H9 (cell line): ENCODE results near the gene GRM5. TPM values are rescaled to one million over a fixed set of nuclear protein-coding genes. Genes with fewer than 3 reads are reported as not detected.
"Not testable (repeated sequence)": the region's sequence is repeated elsewhere in the genome, so short reads cannot be mapped to it uniquely, and the experiment has no call there.

Experiments used
- DNase-seq: peaks from one replicate; pipeline ENCODE4 v3.0.0-alpha.2; 2017
- H2AFZ ChIP-seq: one replicate; pipeline ENCODE4 v1.6.1; 2013; ENCODE audit warnings: mild to moderate bottlenecking, low read length, control low read depth, moderate library complexity
- H2AK5ac ChIP-seq: 2 replicates; pipeline ENCODE4 v1.6.1; 2013; ENCODE audit warnings: low read length, control low read depth, mixed read lengths; ENCODE audit not compliant: insufficient read length
- H2BK120ac ChIP-seq: one replicate; pipeline ENCODE4 v1.6.1; 2013; ENCODE audit warnings: low read depth, mild to moderate bottlenecking, low read length, control low read depth, inconsistent platforms; ENCODE audit not compliant: poor library complexity, severe bottlenecking
- H2BK12ac ChIP-seq: 2 replicates; pipeline ENCODE4 v1.6.1; 2013; ENCODE audit warnings: low read length, control low read depth, mixed read lengths, low read depth; ENCODE audit not compliant: insufficient read length
- H2BK15ac ChIP-seq: 2 replicates; pipeline ENCODE4 v1.6.1; 2013; ENCODE audit warnings: low read depth, low read length, control low read depth
- H2BK20ac ChIP-seq: one replicate; pipeline ENCODE4 v1.6.1; 2013; ENCODE audit warnings: low read depth, mild to moderate bottlenecking, low read length, control low read depth, inconsistent platforms; ENCODE audit not compliant: poor library complexity, severe bottlenecking
- H2BK5ac ChIP-seq: 2 replicates; pipeline ENCODE4 v1.6.1; 2013; ENCODE audit warnings: low read length, control low read depth, mixed read lengths; ENCODE audit not compliant: insufficient read length
- H3K14ac ChIP-seq: 2 replicates; pipeline ENCODE4 v1.6.1; 2013; ENCODE audit warnings: low read length, control low read depth; ENCODE audit not compliant: insufficient read depth
- H3K18ac ChIP-seq: 2 replicates; pipeline ENCODE4 v1.6.1; 2013; ENCODE audit warnings: low read depth, mild to moderate bottlenecking, mixed read lengths, low read length, control low read depth; ENCODE audit not compliant: insufficient read length
- H3K23ac ChIP-seq: 2 replicates; pipeline ENCODE4 v1.6.1; 2013; ENCODE audit warnings: low read length, control low read depth, mixed read lengths, low read depth; ENCODE audit not compliant: insufficient read length
- H3K23me2 ChIP-seq: 2 replicates; pipeline ENCODE4 v1.6.1; 2013; ENCODE audit warnings: low read depth, mild to moderate bottlenecking, mixed read lengths, low read length, control low read depth; ENCODE audit not compliant: insufficient read length, poor library complexity, severe bottlenecking
- H3K27ac ChIP-seq: 2 replicates; pipeline ENCODE4 v1.5.1; 2013; ENCODE audit warnings: low read length, control low read depth, mixed read lengths, low read depth; ENCODE audit not compliant: insufficient read length
- H3K27me3 ChIP-seq: 2 replicates; pipeline ENCODE4 v1.6.1; 2013; ENCODE audit warnings: low read length, control low read depth, inconsistent platforms; ENCODE audit not compliant: insufficient read depth
- H3K4ac ChIP-seq: 2 replicates; pipeline ENCODE4 v1.6.1; 2013; ENCODE audit warnings: low read depth, mild to moderate bottlenecking, control low read depth, inconsistent platforms, low read length, moderate library complexity
- H3K4me1 ChIP-seq: 2 replicates; pipeline ENCODE4 v1.6.1; 2013; ENCODE audit warnings: low read length, control low read depth, inconsistent platforms; ENCODE audit not compliant: insufficient read depth
- H3K4me2 ChIP-seq: 2 replicates; pipeline ENCODE4 v1.6.1; 2013; ENCODE audit warnings: low read length, control low read depth, mixed read lengths; ENCODE audit not compliant: insufficient read length, insufficient read depth
- H3K56ac ChIP-seq: 2 replicates; pipeline ENCODE4 v1.6.1; 2013; ENCODE audit warnings: low read depth, mild to moderate bottlenecking, mixed read lengths, low read length, control low read depth; ENCODE audit not compliant: insufficient read length
- H3K79me1 ChIP-seq: 2 replicates; pipeline ENCODE4 v1.6.1; 2013; ENCODE audit warnings: low read depth, mild to moderate bottlenecking, moderate library complexity, low read length, control low read depth, inconsistent platforms; ENCODE audit not compliant: insufficient read depth, poor library complexity, severe bottlenecking
- H3K79me2 ChIP-seq: 2 replicates; pipeline ENCODE4 v1.6.1; 2013; ENCODE audit warnings: low read length, control low read depth, inconsistent platforms; ENCODE audit not compliant: insufficient read depth
- H3K9ac ChIP-seq: 2 replicates; pipeline ENCODE4 v1.6.1; 2013; ENCODE audit warnings: low read length, control low read depth, mixed read lengths; ENCODE audit not compliant: insufficient read length; ENCODE audit errors: extremely low read depth
- H3K9me3 ChIP-seq: one replicate; pipeline ENCODE4 v1.6.1; 2013; ENCODE audit warnings: low read depth, low read length, inconsistent platforms; ENCODE audit not compliant: control insufficient read depth
- H3T11ph ChIP-seq: one replicate; pipeline ENCODE4 v1.6.1; 2013; ENCODE audit warnings: mild to moderate bottlenecking, low read length, control low read depth, inconsistent platforms
- H4K20me1 ChIP-seq: one replicate; pipeline ENCODE4 v1.6.1; 2013; ENCODE audit not compliant: control insufficient read depth, insufficient read length, insufficient read depth
- H4K5ac ChIP-seq: 2 replicates; pipeline ENCODE4 v1.6.1; 2013; ENCODE audit warnings: low read depth, mild to moderate bottlenecking, mixed read lengths, low read length, control low read depth; ENCODE audit not compliant: insufficient read length
- H4K8ac ChIP-seq: replicated peaks from 2 replicates; pipeline ENCODE4 v1.6.1; 2013; ENCODE audit warnings: low read length, control low read depth, mixed read lengths, low read depth; ENCODE audit not compliant: insufficient read length
- H4K91ac ChIP-seq: 2 replicates; pipeline ENCODE4 v1.6.1; 2013; ENCODE audit warnings: low read depth, mild to moderate bottlenecking, moderate library complexity, mixed read lengths, low read length, control low read depth; ENCODE audit not compliant: insufficient read length
- H3K27ac Mint-ChIP-seq, 3 experiments: 2 replicates in 2 of 3; 3 replicates in 1 of 3; pipeline ENCODE4 v1.8.0; 2020 to 2021; ENCODE audit warnings: mixed read lengths in 3 of 3, mild to moderate bottlenecking in 1 of 3, moderate library complexity in 1 of 3
- H3K27me3 Mint-ChIP-seq: 2 replicates; pipeline ENCODE4 v1.8.0; 2021; ENCODE audit warnings: low read depth, mild to moderate bottlenecking, moderate library complexity, mixed read lengths
- H3K36me3 Mint-ChIP-seq, 3 experiments: 2 replicates in 2 of 3; 3 replicates in 1 of 3; pipeline ENCODE4 v1.8.0; 2020 to 2021; ENCODE audit warnings: low read depth in 3 of 3, mixed read lengths in 3 of 3; ENCODE audit not compliant: insufficient read depth in 1 of 3
- H3K4me1 Mint-ChIP-seq, 2 experiments: 2 replicates each; pipeline ENCODE4 v1.8.0; 2020; ENCODE audit warnings: mixed read lengths in 2 of 2
- H3K4me3 Mint-ChIP-seq, 2 experiments: 2 replicates in 1 of 2; 3 replicates in 1 of 2; pipeline ENCODE4 v1.8.0; 2020 to 2021; ENCODE audit warnings: mild to moderate bottlenecking in 2 of 2, mixed read lengths in 2 of 2, moderate library complexity in 1 of 2
- H3K9me3 Mint-ChIP-seq, 2 experiments: 2 replicates in 1 of 2; 3 replicates in 1 of 2; pipeline ENCODE4 v1.8.0; 2020; ENCODE audit warnings: mild to moderate bottlenecking in 2 of 2, mixed read lengths in 2 of 2, moderate library complexity in 1 of 2
- WGBS: extraction: QIAGEN DNeasy Blood & Tissue Kit; methylation state at CpG from one replicate; pipeline ENCODE4 v1.1.7; 2013; ENCODE audit warnings: missing lambda C conversion rate, low lambda C conversion rate, mixed read lengths; ENCODE audit not compliant: insufficient read length; ENCODE audit errors: extremely low coverage; 5-methylcytosine and 5-hydroxymethylcytosine counted together
- total RNA-seq: library from RNA; stranded (reverse); gene quantifications from 2 replicates; pipeline ENCODE4 v1.2.1, GENCODE V29; 2021

The GRM5 gene
- total RNA-seq, 1 experiment from 2014 or later: not detected

DNA sequence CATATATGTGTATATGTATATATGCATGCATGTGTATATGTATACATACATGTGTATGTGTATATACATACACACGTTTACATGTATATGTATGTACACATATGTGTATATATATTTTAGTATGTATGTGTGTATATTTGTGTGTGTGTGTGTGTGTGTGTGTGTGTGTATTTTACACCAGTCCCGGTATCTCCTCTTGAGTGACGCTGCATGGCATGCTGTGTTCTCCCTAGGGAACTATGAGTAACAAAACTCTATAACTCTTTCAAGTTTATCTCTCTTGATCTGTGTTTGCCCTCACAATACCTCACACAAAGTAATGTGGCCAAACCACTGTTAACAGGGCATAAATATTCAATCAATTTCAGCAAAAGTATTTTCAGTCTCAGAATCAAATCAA is 19.2 kb upstream of the GRM5 start:
- H3K27ac Mint-ChIP-seq, H3K79me2 ChIP-seq, H2AK5ac ChIP-seq, H3K4me2 ChIP-seq, H4K20me1 ChIP-seq, H2BK5ac ChIP-seq, H3K4me1 ChIP-seq, H3K9ac ChIP-seq, H3K27ac ChIP-seq, H2BK120ac ChIP-seq, H3K27me3 Mint-ChIP-seq, H3K4me3 Mint-ChIP-seq, H4K8ac ChIP-seq, H4K5ac ChIP-seq, H3K56ac ChIP-seq, H2BK15ac ChIP-seq, H3K27me3 ChIP-seq, H3K9me3 ChIP-seq, H4K91ac ChIP-seq, H3T11ph ChIP-seq, H3K79me1 ChIP-seq, H3K23ac ChIP-seq, H2BK20ac ChIP-seq, H2BK12ac ChIP-seq, H3K18ac ChIP-seq, DNase-seq, H3K4ac ChIP-seq, H3K4me1 Mint-ChIP-seq, H3K9me3 Mint-ChIP-seq, H3K23me2 ChIP-seq, H3K36me3 Mint-ChIP-seq, H3K14ac ChIP-seq, H2AFZ ChIP-seq: not testable (repeated sequence)
- WGBS: no CpG with 5 or more reads among the region's 3 CpGs

- H3K18ac ChIP-seq, H2BK5ac ChIP-seq, H4K8ac ChIP-seq, H3K27ac Mint-ChIP-seq, H2AK5ac ChIP-seq, H3K27me3 ChIP-seq, H3K4me2 ChIP-seq, H2BK120ac ChIP-seq, H3K9ac ChIP-seq, H2BK20ac ChIP-seq, H2BK15ac ChIP-seq, H3K4me1 ChIP-seq, H3K27ac ChIP-seq, H3K9me3 ChIP-seq, H2BK12ac ChIP-seq, H3K36me3 Mint-ChIP-seq, H4K91ac ChIP-seq, H3K14ac ChIP-seq, H3K23me2 ChIP-seq, H2AFZ ChIP-seq, H4K5ac ChIP-seq, H3K9me3 Mint-ChIP-seq, DNase-seq, H3K23ac ChIP-seq, H3K4ac ChIP-seq, H3K4me3 Mint-ChIP-seq, H3K56ac ChIP-seq, H3T11ph ChIP-seq, H4K20me1 ChIP-seq, H3K79me1 ChIP-seq, H3K79me2 ChIP-seq, H3K4me1 Mint-ChIP-seq: not testable (repeated sequence)
- peaks cover 20% of the 10 kb centered on the region for H3K27me3 Mint-ChIP-seq
- WGBS: no CpG with 5 or more reads among the region's 1 CpG
Measured at GRCh38 chr11:89070911-89071310, 5.1 kb upstream of the GRM5 start.
